ENCODE measurements around the gene YIPF2.

DNA sequence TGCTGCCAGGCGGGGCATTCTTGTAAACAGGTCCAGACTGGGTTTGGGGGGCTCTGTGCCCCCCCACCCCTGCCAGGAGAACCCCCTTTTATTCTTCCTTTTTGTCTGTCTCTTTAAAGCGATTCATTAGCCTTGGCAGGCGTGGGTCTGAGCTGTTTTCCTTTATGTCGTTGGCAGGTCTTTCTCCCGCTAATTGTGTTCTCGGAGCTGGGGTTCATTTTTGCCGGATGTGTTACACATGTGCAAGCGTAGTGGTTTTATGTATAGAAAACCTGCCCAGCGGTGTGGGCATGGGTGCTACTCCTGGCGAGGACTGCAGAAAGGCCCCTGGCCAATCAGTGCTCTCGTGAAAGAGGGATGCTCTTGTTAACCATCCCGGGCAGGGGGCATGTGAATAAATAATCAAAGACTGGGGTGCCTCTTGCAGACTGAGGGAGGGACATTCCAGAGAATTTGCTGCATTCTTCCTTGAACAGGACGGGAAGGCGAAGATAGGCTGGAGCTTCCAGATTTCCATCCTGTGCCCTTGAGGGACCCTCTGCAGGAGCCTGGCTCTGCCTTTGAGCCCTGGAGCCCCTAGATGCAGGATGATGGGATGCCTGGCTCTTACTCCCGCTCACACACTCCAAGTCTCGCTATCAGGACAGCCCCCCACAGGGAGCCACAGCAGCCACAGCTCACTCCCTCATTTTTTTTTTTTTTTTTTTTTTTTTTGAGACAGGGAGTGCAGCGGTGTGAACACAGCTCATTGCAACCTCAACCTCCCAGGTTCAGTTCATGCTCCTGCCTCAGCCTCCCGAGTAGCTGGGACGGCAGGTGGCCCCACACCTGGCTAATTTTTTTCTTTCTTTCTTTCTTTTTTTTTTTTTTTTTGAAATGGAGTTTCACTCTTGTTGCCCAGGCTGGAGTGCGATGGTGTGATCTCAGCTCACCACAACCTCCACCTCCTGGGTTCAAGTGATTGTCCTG lies 43.0 kb downstream of the YIPF2 start:
- no peak for TF ChIP-seq BHLHE40 (IDR thresholded peaks at IDR 0.05; ENCODE audit: borderline replicate concordance)
- TF ChIP-seq SP1 (IDR thresholded peaks at IDR 0.05), result no peak
- TF ChIP-seq FOXK2 (IDR thresholded peaks at IDR 0.05), result no peak
- no peak for TF ChIP-seq CTBP1 (IDR thresholded peaks at IDR 0.05; ENCODE audit: borderline replicate concordance)
- TF ChIP-seq TARDBP (IDR thresholded peaks at IDR 0.05), result no peak
- no peak for TF ChIP-seq FOXA1 (IDR thresholded peaks at IDR 0.05)
- TF ChIP-seq ELF4 (IDR thresholded peaks at IDR 0.05), result no peak
- TF ChIP-seq NFRKB (IDR thresholded peaks at IDR 0.05), result no peak
- no peak for TF ChIP-seq FOXM1 (IDR thresholded peaks at IDR 0.05; ENCODE audit: borderline replicate concordance)
- no peak for TF ChIP-seq LEF1 (IDR thresholded peaks at IDR 0.05; ENCODE audit: borderline replicate concordance)
- peak; percentile 81 for TF ChIP-seq ZNF384 (IDR thresholded peaks at IDR 0.05)
- TF ChIP-seq, protein P1, sequence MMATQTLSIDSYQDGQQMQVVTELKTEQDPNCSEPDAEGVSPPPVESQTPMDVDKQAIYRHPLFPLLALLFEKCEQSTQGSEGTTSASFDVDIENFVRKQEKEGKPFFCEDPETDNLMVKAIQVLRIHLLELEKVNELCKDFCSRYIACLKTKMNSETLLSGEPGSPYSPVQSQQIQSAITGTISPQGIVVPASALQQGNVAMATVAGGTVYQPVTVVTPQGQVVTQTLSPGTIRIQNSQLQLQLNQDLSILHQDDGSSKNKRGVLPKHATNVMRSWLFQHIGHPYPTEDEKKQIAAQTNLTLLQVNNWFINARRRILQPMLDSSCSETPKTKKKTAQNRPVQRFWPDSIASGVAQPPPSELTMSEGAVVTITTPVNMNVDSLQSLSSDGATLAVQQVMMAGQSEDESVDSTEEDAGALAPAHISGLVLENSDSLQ (IDR thresholded peaks at IDR 0.05), result no peak
